ENCODE measurements around the gene CAMK2D. TPM values are rescaled to one million over a fixed set of nuclear protein-coding genes. Genes with fewer than 3 reads are reported as not detected.

CAMK2D gene
- total RNA-seq, 1 experiment from 2014 or later: 15.4 TPM

GRCh38 chr4:113462286-113462685 is 299.3 kb downstream of the CAMK2D start:
- H3K4me3 ChIP-seq (ENCODE audit: low read length): no peak overlapping the region
- POLR2A ChIA-PET (ENCODE audit: unreplicated experiment): no interaction called here

GRCh38 chr4:113461281-113461680 is 300.3 kb downstream of the CAMK2D start:
- H3K4me3 ChIP-seq (ENCODE audit: low read length): no peak overlapping the region
- no peaks in the 10 kb centered on the region for H3K27me3 ChIP-seq (ENCODE audit: low read length)
- BruUV-seq (replicated peaks): no TSS peak
- no peak for DNase-seq
- H3K36me3 ChIP-seq (ENCODE audit: low read depth, low read length): no peaks in the 10 kb centered on the region
- H3K9me2 ChIP-seq (replicated peaks; ENCODE audit: low read length): no peaks in the 10 kb centered on the region
- H2AFZ ChIP-seq (ENCODE audit: low read length): no peak overlapping the region
- H4K20me1 ChIP-seq (ENCODE audit: low read length): no peaks in the 10 kb centered on the region
- H3K79me2 ChIP-seq (ENCODE audit: low read length): no peaks in the 10 kb centered on the region
- no peaks in the 10 kb centered on the region for H3K4me1 ChIP-seq (ENCODE audit: insufficient read depth, low read length)
- H3K9me3 ChIP-seq (ENCODE audit: low read length): no peaks in the 10 kb centered on the region
- intact Hi-C loops (cut with micrococcal nuclease): loop anchor here (10.0 kb wide), 1 partner anchor 84 kb away; no protein-coding TSS in a partner anchor
- CTCF ChIA-PET: no interaction called here
- POLR2A ChIA-PET (ENCODE audit: unreplicated experiment): no interaction called here
- no peak for TF ChIP-seq EZH2phosphoT487 (IDR thresholded peaks at IDR 0.05; ENCODE audit: borderline replicate concordance, low read length)
- TF ChIP-seq EZH2 (IDR thresholded peaks at IDR 0.05; ENCODE audit: low read length, unreplicated experiment): no peak
- TF ChIP-seq, protein P1, sequence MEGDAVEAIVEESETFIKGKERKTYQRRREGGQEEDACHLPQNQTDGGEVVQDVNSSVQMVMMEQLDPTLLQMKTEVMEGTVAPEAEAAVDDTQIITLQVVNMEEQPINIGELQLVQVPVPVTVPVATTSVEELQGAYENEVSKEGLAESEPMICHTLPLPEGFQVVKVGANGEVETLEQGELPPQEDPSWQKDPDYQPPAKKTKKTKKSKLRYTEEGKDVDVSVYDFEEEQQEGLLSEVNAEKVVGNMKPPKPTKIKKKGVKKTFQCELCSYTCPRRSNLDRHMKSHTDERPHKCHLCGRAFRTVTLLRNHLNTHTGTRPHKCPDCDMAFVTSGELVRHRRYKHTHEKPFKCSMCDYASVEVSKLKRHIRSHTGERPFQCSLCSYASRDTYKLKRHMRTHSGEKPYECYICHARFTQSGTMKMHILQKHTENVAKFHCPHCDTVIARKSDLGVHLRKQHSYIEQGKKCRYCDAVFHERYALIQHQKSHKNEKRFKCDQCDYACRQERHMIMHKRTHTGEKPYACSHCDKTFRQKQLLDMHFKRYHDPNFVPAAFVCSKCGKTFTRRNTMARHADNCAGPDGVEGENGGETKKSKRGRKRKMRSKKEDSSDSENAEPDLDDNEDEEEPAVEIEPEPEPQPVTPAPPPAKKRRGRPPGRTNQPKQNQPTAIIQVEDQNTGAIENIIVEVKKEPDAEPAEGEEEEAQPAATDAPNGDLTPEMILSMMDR (conservative IDR thresholded peaks at IDR 0.05; ENCODE audit: low read depth, low read length): no peak
- no peak overlapping the region for H3K4me2 ChIP-seq (ENCODE audit: low read length)
- no peak overlapping the region for H3K27ac ChIP-seq (ENCODE audit: low read length)
- H3F3A ChIP-seq (ENCODE audit: low read length, unreplicated experiment): no peaks in the 10 kb centered on the region
- H3K9ac ChIP-seq (ENCODE audit: low read length): no peak overlapping the region
- ATAC-seq: no peak

More at GRCh38 chr4:113462286-113462685, 299.3 kb downstream of the CAMK2D start:
- DNase-seq (no peak), ATAC-seq (no peak)
- no TSS peak for BruUV-seq (replicated peaks)
- H3K27ac ChIP-seq (ENCODE audit: low read length): no peak overlapping the region
- no peak overlapping the region for H3K4me2 ChIP-seq (ENCODE audit: low read length)
- H2AFZ ChIP-seq (ENCODE audit: low read length): no peak overlapping the region
- H3K27me3 ChIP-seq (ENCODE audit: low read length): no peaks in the 10 kb centered on the region
- H3K79me2 ChIP-seq (ENCODE audit: low read length): no peaks in the 10 kb centered on the region
- TF ChIP-seq EZH2phosphoT487 (IDR thresholded peaks at IDR 0.05; ENCODE audit: borderline replicate concordance, low read length) (no peak), EZH2 (IDR thresholded peaks at IDR 0.05; ENCODE audit: low read length, unreplicated experiment) (no peak)
- TF ChIP-seq, protein P1 (conservative IDR thresholded peaks at IDR 0.05; ENCODE audit: low read depth, low read length): no peak
- no peaks in the 10 kb centered on the region for H4K20me1 ChIP-seq (ENCODE audit: low read length)
- H3F3A ChIP-seq (ENCODE audit: low read length, unreplicated experiment): no peaks in the 10 kb centered on the region
- no peaks in the 10 kb centered on the region for H3K9me2 ChIP-seq (replicated peaks; ENCODE audit: low read length)
- no peaks in the 10 kb centered on the region for H3K36me3 ChIP-seq (ENCODE audit: low read depth, low read length)
- H3K9me3 ChIP-seq (ENCODE audit: low read length): no peaks in the 10 kb centered on the region
- CTCF ChIA-PET: no interaction called here
- peaks cover 6% of the 10 kb centered on the region; the same call in 1 of the 2 replicates for H3K4me1 ChIP-seq (ENCODE audit: insufficient read depth, low read length)
- intact Hi-C loops (cut with micrococcal nuclease): loop anchor here (10.0 kb wide), 1 partner anchor 83 kb away; no protein-coding TSS in a partner anchor
- no peak overlapping the region for H3K9ac ChIP-seq (ENCODE audit: low read length)

- Histone ChIP-seq H3K79me2 (ENCODE audit: low read length) (no peaks in the 10 kb centered on the region), H2AFZ (ENCODE audit: low read length) (no peak overlapping the region), H3K9me3 (ENCODE audit: low read length) (no peaks in the 10 kb centered on the region), H3F3A (ENCODE audit: low read length, unreplicated experiment) (no peaks in the 10 kb centered on the region), H3K36me3 (ENCODE audit: low read depth, low read length) (no peaks in the 10 kb centered on the region), H4K20me1 (ENCODE audit: low read length) (no peaks in the 10 kb centered on the region), H3K9me2 (replicated peaks; ENCODE audit: low read length) (no peaks in the 10 kb centered on the region), H3K4me1 (ENCODE audit: insufficient read depth, low read length) (no peaks in the 10 kb centered on the region), H3K4me3 (ENCODE audit: low read length) (no peak overlapping the region), H3K4me2 (ENCODE audit: low read length) (no peak overlapping the region), H3K9ac (ENCODE audit: low read length) (no peak overlapping the region), H3K27me3 (ENCODE audit: low read length) (no peaks in the 10 kb centered on the region), H3K27ac (ENCODE audit: low read length) (no peak overlapping the region)
- BruUV-seq (replicated peaks): no TSS peak
- DNase-seq: no peak
- intact Hi-C loops (cut with micrococcal nuclease): no loop called here
- TF ChIP-seq EZH2 (IDR thresholded peaks at IDR 0.05; ENCODE audit: low read length, unreplicated experiment): no peak
- TF ChIP-seq, protein P1 (conservative IDR thresholded peaks at IDR 0.05; ENCODE audit: low read depth, low read length): no peak
- POLR2A ChIA-PET (ENCODE audit: unreplicated experiment): no interaction called here
- no peak for ATAC-seq
- CTCF ChIA-PET: no interaction called here
Observed at GRCh38 chr4:113457886-113458285, 303.7 kb downstream of the CAMK2D start.
